ENCODE data around the gene SAMD7.

DNA sequence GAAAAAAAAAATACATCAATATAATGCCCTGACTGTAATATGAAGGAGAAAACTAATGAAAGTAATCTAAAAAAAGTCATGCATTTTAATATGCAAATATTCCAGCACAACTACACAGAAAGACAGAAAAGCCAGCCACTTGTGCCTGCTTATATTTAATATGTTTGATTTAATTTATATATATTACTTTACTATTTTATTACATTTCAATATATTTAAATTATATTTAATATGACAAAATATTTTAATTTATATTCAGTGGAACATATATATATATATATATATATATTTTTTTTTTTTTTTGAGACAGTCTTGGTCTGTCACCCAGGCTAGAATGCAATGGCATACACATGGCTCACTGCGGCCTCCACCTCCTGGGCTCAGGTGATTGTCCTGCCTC, 14.1 kb upstream of the SAMD7 start:
- TF ChIP-seq, protein P1, sequence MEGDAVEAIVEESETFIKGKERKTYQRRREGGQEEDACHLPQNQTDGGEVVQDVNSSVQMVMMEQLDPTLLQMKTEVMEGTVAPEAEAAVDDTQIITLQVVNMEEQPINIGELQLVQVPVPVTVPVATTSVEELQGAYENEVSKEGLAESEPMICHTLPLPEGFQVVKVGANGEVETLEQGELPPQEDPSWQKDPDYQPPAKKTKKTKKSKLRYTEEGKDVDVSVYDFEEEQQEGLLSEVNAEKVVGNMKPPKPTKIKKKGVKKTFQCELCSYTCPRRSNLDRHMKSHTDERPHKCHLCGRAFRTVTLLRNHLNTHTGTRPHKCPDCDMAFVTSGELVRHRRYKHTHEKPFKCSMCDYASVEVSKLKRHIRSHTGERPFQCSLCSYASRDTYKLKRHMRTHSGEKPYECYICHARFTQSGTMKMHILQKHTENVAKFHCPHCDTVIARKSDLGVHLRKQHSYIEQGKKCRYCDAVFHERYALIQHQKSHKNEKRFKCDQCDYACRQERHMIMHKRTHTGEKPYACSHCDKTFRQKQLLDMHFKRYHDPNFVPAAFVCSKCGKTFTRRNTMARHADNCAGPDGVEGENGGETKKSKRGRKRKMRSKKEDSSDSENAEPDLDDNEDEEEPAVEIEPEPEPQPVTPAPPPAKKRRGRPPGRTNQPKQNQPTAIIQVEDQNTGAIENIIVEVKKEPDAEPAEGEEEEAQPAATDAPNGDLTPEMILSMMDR (IDR thresholded peaks at IDR 0.05), result no peak
- TF ChIP-seq IRF2 (CRISPR knock-in tag; IDR thresholded peaks at IDR 0.05; ENCODE audit: borderline replicate concordance, low read depth) (no peak), ZBTB21 (CRISPR knock-in tag; IDR thresholded peaks at IDR 0.05; ENCODE audit: borderline replicate concordance) (no peak), NFE2L1 (CRISPR knock-in tag; IDR thresholded peaks at IDR 0.05) (no peak)

All from WTC11 (cell line).